HL-60 (cell line): ENCODE data around the gene LMTK2.

Experiments used
- GABPA ChIP-seq: IDR thresholded peaks from 2 replicates; pipeline ENCODE4 v1.6.1; 2012; ENCODE audit warnings: low read depth
- TF ChIP-seq, protein P1 (sequence below): IDR thresholded peaks from one replicate; pipeline ENCODE4 v1.5.1; 2011; ENCODE audit warnings: low read length, control low read depth, inconsistent platforms; ENCODE audit not compliant: insufficient read depth

DNA sequence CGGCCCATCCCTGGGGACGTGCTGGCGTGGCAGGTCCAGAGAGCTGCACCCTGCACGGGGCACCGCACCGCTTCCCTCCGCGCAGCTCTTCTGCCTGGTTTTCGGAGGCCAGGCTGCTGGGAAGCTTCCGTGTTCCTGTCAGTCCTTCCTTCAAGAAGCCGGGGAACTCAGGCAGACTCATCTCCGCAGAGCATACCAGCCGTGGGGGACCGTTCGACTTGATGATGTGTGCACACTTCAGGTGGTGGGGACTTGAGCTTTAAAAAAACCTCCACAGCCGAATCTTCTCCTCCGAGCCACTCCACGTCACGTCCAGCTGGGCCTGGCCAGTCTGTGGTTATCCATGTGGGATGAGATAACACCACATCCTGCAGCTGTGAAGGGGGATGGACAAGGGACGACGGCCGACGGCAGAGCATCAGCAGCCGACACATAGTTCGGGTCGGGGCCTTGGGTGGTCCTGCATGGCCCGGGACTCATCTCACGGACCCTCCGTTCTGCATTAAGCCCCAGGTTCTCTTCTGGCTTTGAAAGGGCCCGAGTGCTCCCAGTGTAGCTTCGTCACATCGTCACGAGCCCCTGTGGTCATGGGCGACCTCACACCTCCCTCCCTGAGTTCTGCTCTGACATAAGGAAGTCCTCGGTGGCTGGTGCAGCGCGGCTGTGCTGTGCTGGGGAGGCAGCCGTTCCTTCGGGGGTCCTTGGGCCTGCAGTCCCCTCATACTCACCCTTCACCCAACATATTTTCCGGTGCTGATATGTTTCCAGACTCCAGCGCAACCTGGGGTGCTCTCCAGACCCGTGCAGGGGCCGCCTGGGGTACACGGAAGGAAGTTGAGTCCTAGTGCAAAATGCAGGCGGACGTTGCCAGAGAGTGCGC lies 100.0 kb downstream of the LMTK2 start:
- TF ChIP-seq GABPA = no peak
- TF ChIP-seq, protein P1, sequence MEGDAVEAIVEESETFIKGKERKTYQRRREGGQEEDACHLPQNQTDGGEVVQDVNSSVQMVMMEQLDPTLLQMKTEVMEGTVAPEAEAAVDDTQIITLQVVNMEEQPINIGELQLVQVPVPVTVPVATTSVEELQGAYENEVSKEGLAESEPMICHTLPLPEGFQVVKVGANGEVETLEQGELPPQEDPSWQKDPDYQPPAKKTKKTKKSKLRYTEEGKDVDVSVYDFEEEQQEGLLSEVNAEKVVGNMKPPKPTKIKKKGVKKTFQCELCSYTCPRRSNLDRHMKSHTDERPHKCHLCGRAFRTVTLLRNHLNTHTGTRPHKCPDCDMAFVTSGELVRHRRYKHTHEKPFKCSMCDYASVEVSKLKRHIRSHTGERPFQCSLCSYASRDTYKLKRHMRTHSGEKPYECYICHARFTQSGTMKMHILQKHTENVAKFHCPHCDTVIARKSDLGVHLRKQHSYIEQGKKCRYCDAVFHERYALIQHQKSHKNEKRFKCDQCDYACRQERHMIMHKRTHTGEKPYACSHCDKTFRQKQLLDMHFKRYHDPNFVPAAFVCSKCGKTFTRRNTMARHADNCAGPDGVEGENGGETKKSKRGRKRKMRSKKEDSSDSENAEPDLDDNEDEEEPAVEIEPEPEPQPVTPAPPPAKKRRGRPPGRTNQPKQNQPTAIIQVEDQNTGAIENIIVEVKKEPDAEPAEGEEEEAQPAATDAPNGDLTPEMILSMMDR = no peak
